22Rv1 (cell line): ENCODE results near the gene ADCY5.

Source experiments
- H3K27ac ChIP-seq: fragments of 450-650 bp; 2 replicates; pipeline ENCODE4 v1.5.1; 2017
- ZFX ChIP-seq: fragments of 450-650 bp; IDR thresholded peaks from 2 replicates; pipeline ENCODE4 v1.6.1; 2017; ENCODE audit warnings: antibody characterized with exemption, borderline replicate concordance
- TF ChIP-seq, protein P1 (sequence below): fragments of 450-650 bp; IDR thresholded peaks from 2 replicates; pipeline ENCODE4 v1.5.1; 2017; ENCODE audit warnings: mild to moderate bottlenecking

ADCY5 gene

GRCh38 chr3:123285066-123285465 lies 163.8 kb downstream of the ADCY5 start:
- no peak overlapping the region for H3K27ac ChIP-seq
- TF ChIP-seq, protein P1, sequence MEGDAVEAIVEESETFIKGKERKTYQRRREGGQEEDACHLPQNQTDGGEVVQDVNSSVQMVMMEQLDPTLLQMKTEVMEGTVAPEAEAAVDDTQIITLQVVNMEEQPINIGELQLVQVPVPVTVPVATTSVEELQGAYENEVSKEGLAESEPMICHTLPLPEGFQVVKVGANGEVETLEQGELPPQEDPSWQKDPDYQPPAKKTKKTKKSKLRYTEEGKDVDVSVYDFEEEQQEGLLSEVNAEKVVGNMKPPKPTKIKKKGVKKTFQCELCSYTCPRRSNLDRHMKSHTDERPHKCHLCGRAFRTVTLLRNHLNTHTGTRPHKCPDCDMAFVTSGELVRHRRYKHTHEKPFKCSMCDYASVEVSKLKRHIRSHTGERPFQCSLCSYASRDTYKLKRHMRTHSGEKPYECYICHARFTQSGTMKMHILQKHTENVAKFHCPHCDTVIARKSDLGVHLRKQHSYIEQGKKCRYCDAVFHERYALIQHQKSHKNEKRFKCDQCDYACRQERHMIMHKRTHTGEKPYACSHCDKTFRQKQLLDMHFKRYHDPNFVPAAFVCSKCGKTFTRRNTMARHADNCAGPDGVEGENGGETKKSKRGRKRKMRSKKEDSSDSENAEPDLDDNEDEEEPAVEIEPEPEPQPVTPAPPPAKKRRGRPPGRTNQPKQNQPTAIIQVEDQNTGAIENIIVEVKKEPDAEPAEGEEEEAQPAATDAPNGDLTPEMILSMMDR, result no peak
- no peak for TF ChIP-seq ZFX

GRCh38 chr3:123284399-123285010 lies 164.4 kb downstream of the ADCY5 start:
- TF ChIP-seq, protein P1, result no peak
- TF ChIP-seq ZFX, result no peak
- H3K27ac ChIP-seq, result no peak overlapping the region

DNA sequence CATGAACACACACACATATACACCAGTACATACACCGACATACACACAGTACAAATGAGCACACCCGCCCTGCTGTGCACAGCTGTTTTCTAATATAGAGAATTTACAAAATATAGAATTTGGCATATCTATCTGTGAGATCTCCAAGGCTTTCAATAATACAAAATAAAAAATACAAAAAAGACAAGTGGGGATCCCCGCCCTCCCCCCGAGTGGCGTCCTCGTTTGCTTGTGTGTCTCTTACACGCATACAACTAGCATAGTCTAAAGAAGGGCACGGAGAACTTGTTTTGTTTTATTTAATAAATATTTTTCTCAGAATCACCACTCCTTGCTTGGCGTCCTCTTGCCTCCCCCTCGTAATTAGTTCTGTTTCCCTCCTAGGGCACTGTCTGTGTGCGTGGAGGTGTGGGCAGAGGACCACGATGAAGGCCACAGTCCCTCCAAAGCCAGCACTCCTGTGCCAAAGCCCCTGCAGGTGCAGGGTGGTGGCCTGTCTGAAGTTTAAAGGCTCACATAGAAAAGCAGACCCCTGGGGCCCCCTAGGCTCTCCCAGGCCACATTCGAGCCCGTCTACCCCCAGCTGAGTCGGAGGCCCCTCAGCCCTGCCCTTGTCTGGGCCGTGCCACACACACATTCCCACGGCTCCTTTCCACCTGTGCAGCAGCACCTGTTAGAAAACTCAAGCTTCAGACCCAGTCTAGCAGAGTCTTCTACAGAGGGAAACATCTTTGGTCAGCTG lies 165.1 kb downstream of the ADCY5 start:
- no peak for TF ChIP-seq ZFX
- TF ChIP-seq, protein P1, result no peak
- no peak overlapping the region for H3K27ac ChIP-seq

DNA sequence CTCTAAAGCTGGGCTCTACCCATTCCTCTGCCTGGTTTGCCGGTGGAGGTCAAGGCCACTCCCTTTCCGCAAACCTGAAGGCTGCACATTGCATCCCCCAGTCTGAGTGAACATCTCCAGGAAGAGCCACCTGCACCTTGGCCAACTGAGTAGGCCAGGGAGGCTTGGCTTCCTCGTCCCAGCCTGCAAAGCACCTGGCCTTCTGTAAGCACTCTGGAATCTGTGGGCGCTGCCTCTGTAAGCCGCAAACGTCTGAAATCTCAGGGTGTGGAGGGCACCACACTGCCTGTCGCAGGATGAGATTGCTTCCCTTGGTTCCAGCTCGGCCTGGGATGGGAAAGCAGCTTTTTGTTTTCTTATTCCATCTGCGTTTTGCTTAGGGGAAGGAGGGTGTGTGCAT lies 165.8 kb downstream of the ADCY5 start:
- TF ChIP-seq, protein P1, result no peak
- TF ChIP-seq ZFX, result no peak
- no peak overlapping the region for H3K27ac ChIP-seq

DNA sequence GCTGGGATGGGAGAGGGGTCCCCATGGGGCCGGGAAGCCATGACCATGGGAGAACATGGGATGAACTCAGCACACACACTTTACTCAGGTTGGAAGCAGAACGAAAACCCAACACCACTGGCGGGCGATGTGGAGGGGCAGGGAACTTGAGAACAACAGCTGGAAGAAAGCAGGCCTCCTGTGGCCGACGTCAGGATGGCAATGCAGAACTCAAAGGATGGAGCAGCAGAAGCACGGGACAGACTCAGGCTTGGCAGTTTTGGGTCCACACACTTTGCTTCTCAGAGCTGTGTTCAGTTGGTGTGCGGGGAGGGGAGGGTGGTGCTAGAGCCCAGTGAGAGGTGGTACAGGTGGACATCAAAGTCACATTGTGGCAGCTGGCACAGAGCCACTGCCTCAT lies 166.4 kb downstream of the ADCY5 start:
- TF ChIP-seq ZFX, result no peak
- TF ChIP-seq, protein P1, result no peak
- H3K27ac ChIP-seq, result no peak overlapping the region

DNA sequence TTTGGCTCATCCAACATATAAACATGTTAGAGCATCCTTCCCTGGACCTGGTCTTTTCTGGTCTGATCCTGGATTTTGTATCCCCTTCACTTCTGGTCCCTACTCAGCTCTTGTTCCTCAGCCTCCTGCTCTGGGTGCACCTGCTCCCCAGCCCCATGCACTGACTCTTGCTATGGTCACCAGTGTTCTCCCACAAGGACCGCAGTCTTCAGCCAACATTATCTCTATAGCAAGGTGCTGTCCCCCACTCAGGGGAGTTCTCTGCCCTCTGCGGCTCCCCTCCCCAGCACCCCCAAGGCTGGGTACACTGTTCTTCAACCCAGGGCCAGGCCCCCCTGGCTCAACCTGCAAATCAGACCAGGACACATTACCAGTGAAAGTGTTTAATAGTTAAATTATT lies 167.0 kb downstream of the ADCY5 start:
- no peak overlapping the region for H3K27ac ChIP-seq
- TF ChIP-seq ZFX, result no peak
- TF ChIP-seq, protein P1, result no peak

DNA sequence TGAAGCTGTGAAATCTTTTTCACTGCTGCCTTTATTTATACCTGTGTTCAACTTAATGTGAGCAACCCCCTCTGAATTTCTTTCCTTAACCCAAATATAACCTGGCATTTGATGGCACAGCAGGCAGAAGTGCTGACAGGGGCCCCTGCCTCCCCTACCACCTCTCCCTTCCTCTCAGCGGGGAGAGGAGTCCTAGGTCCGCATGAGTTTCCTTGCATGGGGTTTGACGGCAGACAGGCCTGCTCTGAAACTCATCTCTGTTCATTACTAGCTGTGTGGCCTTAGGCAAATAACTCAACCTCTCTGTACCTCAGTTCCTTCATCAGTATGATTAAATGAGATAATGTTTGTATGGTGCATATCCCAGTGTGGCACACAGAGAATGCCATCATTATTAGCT lies 167.5 kb downstream of the ADCY5 start:
- H3K27ac ChIP-seq, result no peak overlapping the region
- TF ChIP-seq ZFX, result no peak
- TF ChIP-seq, protein P1, result no peak
